IPS-18a (cell line): ENCODE results near the gene CDC42EP4.

ENCODE experiments used
- H3K27ac ChIP-seq: one replicate; pipeline ENCODE4 v1.5.1; 2013; ENCODE audit warnings: low read length
- H3K27me3 ChIP-seq: one replicate; pipeline ENCODE4 v1.6.1; 2013; ENCODE audit warnings: mild to moderate bottlenecking, low read length; ENCODE audit not compliant: control insufficient read depth, insufficient read depth
- H3K36me3 ChIP-seq: one replicate; pipeline ENCODE4 v1.6.1; 2013; ENCODE audit warnings: low read depth, low read length; ENCODE audit not compliant: control insufficient read depth
- H3K4me1 ChIP-seq: one replicate; pipeline ENCODE4 v1.6.1; 2013; ENCODE audit warnings: low read depth, low read length; ENCODE audit not compliant: control insufficient read depth
- H3K4me3 ChIP-seq: one replicate; pipeline ENCODE4 v1.5.1; 2013; ENCODE audit warnings: low read length
- H3K9ac ChIP-seq: one replicate; pipeline ENCODE4 v1.6.1; 2013; ENCODE audit warnings: mild to moderate bottlenecking, low read length, moderate library complexity
- H3K9me3 ChIP-seq: one replicate; pipeline ENCODE4 v1.6.1; 2013; ENCODE audit warnings: low read depth, low read length; ENCODE audit not compliant: control insufficient read depth

The CDC42EP4 gene

DNA sequence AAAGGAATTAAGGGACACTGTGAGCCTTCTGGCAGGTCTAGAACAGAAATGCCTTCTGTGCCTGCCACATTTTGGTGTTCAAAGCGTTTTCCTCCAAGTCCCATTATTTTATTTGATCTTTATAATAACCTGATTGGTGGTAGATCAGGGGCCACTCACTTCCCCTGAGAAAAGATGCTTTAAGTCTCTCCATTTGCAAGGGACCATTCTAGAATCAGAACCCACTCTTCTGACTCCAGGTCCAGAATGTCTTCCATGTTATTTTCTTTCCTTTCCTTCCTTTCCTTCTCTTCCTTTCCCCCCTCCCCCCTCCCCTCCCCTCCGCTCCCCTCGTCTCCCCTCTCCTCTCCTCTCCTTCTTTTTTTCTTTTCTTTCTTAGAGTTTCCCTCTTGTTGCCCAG lies 19.3 kb upstream of the CDC42EP4 start:
- Histone ChIP-seq H3K27me3 (no peaks in the 10 kb centered on the region), H3K4me3 (no peak overlapping the region), H3K9ac (no peak overlapping the region), H3K9me3 (no peaks in the 10 kb centered on the region), H3K36me3 (no peaks in the 10 kb centered on the region), H3K27ac (no peak overlapping the region), H3K4me1 (no peaks in the 10 kb centered on the region)

DNA sequence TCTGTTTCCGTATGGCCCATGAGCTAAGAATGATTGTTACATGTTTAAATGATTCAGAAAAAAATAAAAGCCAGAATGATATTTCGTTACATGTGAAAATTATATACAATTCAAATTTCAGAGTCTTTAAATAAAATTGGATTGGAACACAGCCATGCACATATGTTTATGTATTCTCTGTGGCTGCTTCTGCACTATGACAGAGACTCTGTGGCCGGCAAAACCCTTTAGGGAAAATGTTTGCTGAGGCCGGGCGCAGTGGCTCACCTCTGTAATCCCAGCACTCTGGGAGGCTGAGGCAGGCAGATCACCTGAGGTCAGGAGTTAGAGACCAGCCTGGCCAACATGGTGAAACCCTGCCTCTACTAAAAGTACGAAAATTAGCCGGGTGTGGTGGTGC lies 15.9 kb upstream of the CDC42EP4 start:
- H3K9me3 ChIP-seq, result no peaks in the 10 kb centered on the region
- peaks cover 18% of the 10 kb centered on the region for H3K4me1 ChIP-seq
- no peak overlapping the region for H3K4me3 ChIP-seq
- H3K27me3 ChIP-seq, result no peaks in the 10 kb centered on the region
- H3K27ac ChIP-seq, result no peak overlapping the region
- no peak overlapping the region for H3K9ac ChIP-seq
- no peaks in the 10 kb centered on the region for H3K36me3 ChIP-seq

DNA sequence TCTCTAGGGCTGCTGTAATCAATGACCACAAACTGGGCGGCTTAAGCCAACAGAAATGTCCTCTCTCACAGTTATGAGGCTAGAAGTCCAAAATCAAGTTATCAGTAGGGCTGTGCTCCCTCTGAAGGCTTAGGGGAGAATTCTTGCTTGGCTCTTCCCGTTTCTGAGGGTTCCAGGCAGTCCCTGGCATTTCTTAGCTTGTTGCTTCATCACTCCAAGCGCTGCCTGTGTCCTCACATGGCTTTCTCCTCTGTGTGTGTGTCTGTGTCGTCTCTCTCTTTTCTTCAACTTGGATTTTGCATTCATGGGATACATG lies 13.7 kb upstream of the CDC42EP4 start:
- H3K4me1 ChIP-seq, result peaks cover 18% of the 10 kb centered on the region
- H3K9ac ChIP-seq, result no peak overlapping the region
- H3K36me3 ChIP-seq, result no peaks in the 10 kb centered on the region
- H3K27ac ChIP-seq, result no peak overlapping the region
- H3K27me3 ChIP-seq, result no peaks in the 10 kb centered on the region
- no peaks in the 10 kb centered on the region for H3K9me3 ChIP-seq
- H3K4me3 ChIP-seq, result no peak overlapping the region

DNA sequence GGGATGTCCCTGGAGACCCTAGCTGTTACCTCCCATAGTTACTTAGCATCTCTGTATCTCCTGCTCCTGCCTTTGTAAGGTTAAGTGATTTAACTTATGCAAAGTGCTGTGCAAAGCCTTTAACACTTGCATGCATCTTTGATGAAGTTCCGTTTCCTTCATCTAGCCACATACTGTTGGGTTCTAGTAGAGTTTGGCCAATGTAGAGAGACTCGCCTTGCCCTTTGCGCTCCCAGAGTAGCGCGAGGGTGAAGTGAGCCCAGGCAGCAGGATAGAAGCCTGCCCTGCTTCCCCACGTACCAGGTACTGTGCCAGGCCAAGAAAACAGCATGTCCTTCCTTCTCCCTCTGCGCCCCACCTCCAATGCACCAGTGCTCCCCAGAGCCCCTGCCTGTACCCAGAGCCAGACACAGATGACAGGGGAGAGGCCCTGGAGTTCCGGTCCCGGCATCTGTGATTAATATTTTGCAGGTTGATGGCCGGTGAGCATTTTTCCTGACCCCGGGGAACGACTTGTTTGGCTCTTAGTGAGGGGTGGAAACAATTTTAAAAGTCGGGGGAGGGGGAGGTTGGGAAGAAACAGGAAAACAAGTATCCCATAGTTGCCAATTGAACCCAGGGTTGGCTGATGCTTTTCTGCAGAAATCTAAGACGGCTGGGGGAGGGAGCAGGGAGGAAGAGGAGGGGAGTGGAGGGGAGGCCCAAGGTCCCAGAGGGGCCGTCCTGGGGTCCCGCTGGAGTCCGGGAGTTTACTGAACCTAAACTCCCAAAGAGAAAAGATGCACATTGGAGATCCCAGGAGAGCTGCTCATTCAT lies 13.1 kb upstream of the CDC42EP4 start:
- Histone ChIP-seq H3K27me3 (no peaks in the 10 kb centered on the region), H3K36me3 (no peaks in the 10 kb centered on the region), H3K9me3 (no peaks in the 10 kb centered on the region), H3K27ac (no peak overlapping the region), H3K4me3 (no peak overlapping the region), H3K9ac (no peak overlapping the region), H3K4me1 (peaks cover 18% of the 10 kb centered on the region)

DNA sequence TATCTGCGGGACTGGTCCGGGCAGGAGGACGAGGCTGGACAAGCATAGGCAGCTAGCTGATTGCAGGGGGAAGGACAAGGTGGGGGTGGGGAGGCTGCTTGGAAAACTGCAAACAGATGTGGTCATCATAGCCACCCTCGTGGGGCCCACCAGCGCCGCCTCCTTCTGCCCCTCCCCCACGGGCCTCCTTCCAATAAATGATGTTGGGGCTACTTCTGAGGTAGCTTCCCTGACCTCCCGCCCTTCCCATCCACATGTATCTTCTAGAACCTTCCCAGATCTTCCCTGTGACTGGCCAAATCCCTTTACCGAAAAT lies 12.3 kb upstream of the CDC42EP4 start:
- Histone ChIP-seq H3K27ac (no peak overlapping the region), H3K9me3 (no peaks in the 10 kb centered on the region), H3K36me3 (no peaks in the 10 kb centered on the region), H3K4me1 (peaks cover 18% of the 10 kb centered on the region), H3K9ac (no peak overlapping the region), H3K4me3 (no peak overlapping the region), H3K27me3 (no peaks in the 10 kb centered on the region)

DNA sequence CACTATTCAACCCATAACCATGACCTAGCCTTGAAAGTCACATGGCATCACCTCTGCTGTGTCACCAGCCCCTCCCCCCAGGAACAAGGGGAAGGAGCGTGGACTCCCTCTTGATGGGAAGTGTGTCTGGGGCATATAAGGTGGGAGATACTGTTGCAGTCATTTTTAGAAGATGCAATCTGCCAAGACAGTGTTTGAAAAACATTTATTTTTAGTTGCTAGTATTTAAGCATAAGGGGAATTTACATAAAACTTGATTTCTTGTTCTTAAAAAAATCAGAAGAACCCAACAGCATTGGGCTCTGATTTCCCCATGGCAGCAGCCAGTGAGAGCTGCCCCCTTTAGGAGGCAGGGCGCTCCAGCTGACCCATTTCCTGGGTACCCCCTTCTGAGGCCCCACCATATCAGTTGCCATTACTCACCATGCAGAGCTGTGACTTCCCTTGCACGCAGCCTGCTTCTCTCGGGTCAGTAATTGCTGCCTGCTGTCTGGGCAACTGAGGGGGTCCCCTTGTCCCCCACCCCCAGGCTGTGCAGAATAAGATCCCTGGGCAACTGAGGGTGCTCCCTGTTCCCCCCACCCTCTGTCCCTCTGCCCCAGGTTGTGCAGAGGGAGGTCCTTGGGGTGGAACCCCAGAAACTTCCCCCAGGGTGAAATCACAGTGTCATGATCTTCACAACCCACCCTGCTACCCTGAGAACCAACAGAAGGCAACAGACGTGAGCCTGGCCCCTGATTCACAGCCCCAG lies 11.8 kb upstream of the CDC42EP4 start:
- H3K36me3 ChIP-seq, result no peaks in the 10 kb centered on the region
- H3K9me3 ChIP-seq, result no peaks in the 10 kb centered on the region
- no peak overlapping the region for H3K9ac ChIP-seq
- H3K27ac ChIP-seq, result no peak overlapping the region
- H3K4me3 ChIP-seq, result no peak overlapping the region
- H3K27me3 ChIP-seq, result no peaks in the 10 kb centered on the region
- peaks cover 18% of the 10 kb centered on the region for H3K4me1 ChIP-seq

DNA sequence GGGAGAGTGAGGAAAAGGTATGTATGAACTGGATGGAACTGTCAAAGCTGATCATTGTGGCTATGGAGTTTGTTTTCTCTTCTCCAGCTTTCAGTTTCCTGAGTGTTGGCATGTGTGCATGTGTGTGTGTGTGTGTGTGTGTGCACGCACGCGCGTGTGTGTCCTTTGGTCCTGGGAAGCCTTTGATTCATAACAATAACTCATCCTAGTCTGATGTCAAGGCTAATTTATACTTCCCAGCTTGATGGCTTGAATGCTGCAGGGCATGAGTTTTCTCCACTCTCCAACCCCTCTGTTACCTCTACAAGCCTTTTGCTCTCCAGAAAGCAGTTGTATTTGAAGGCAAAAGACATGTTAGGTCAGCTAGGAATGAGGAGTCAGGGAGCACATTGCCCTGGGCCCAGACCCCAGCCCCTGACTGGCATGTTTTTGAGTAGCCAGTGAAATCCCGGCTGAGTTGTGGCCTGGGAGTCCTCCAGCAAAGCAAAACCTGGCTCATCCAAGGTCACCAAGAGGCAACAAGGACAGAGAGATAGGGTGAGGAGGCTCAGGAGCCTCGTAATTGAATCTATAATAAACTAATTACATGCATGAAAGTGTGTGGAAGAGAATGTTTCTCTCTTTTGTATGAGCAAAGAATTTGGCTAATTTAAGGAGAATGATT lies 8.9 kb upstream of the CDC42EP4 start:
- Histone ChIP-seq H3K36me3 (no peaks in the 10 kb centered on the region), H3K9ac (no peak overlapping the region), H3K27me3 (no peaks in the 10 kb centered on the region), H3K4me1 (peaks cover 18% of the 10 kb centered on the region), H3K9me3 (no peaks in the 10 kb centered on the region), H3K27ac (no peak overlapping the region), H3K4me3 (no peak overlapping the region)

DNA sequence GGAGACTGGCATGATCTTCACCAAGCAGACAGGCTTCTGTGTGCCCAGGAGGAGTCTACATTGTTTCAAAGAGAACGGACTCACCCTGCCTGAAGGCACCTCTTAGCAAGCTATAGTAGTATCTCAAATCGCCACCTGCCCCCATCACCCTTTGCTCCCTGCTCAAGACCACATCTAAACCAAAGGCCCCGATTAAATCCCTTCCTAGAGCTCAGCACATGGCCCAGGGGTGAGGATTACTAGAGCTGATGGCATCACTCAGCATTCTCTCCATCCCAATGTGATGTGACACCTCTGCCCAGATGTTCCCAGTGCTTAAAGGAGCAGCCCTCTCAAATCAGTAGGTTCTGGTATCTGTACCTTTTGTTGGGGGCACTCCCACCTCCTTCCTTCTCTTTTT lies 8.0 kb upstream of the CDC42EP4 start:
- no peaks in the 10 kb centered on the region for H3K36me3 ChIP-seq
- H3K27me3 ChIP-seq, result no peaks in the 10 kb centered on the region
- no peak overlapping the region for H3K4me3 ChIP-seq
- no peak overlapping the region for H3K9ac ChIP-seq
- peaks cover 8% of the 10 kb centered on the region for H3K4me1 ChIP-seq
- H3K9me3 ChIP-seq, result no peaks in the 10 kb centered on the region
- H3K27ac ChIP-seq, result no peak overlapping the region

DNA sequence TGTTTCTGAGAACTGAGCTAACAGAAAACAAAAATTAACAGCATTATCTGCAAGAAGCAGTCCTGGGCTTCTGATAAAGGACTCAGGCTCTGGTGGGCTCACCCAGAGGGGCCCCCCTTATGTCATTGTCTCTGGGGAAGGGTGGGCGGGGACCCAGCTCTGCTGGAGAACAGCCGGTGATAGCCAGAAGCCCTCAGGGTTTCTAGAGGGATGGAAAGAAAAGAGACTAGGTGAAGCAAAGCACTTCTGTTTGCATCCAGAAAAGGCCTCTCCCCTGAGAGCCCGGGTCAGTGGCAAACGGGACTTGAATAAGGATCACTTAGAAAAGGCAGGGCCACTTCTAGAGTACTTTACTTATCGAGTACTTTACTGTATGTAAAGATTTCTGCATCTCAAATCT lies 7.0 kb upstream of the CDC42EP4 start:
- Histone ChIP-seq H3K27me3 (peaks cover 5% of the 10 kb centered on the region), H3K36me3 (no peaks in the 10 kb centered on the region), H3K4me1 (no peaks in the 10 kb centered on the region), H3K9me3 (no peaks in the 10 kb centered on the region), H3K9ac (no peak overlapping the region), H3K27ac (no peak overlapping the region), H3K4me3 (no peak overlapping the region)

DNA sequence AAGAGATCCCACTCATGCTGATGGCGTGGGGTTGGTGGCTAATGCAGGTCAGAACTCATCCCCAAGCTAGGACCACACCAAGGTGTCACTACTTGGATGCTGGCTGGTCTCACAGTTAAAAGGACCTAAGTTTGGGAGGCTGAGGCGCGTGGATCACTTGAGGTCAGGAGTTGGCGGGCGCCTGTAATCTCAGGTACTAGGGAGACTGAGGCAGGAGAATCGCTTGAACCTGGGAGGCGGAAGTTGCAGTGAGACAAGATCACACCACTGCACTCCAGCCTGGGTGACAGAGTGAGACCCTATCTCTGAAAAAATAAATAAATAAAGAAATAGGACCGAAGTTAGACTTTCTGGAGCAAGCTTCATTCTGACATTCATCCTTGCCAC lies 6.6 kb upstream of the CDC42EP4 start:
- Histone ChIP-seq H3K27ac (no peak overlapping the region), H3K9ac (no peak overlapping the region), H3K36me3 (no peaks in the 10 kb centered on the region), H3K9me3 (no peaks in the 10 kb centered on the region), H3K27me3 (peaks cover 7% of the 10 kb centered on the region), H3K4me1 (peaks cover 1% of the 10 kb centered on the region), H3K4me3 (no peak overlapping the region)

DNA sequence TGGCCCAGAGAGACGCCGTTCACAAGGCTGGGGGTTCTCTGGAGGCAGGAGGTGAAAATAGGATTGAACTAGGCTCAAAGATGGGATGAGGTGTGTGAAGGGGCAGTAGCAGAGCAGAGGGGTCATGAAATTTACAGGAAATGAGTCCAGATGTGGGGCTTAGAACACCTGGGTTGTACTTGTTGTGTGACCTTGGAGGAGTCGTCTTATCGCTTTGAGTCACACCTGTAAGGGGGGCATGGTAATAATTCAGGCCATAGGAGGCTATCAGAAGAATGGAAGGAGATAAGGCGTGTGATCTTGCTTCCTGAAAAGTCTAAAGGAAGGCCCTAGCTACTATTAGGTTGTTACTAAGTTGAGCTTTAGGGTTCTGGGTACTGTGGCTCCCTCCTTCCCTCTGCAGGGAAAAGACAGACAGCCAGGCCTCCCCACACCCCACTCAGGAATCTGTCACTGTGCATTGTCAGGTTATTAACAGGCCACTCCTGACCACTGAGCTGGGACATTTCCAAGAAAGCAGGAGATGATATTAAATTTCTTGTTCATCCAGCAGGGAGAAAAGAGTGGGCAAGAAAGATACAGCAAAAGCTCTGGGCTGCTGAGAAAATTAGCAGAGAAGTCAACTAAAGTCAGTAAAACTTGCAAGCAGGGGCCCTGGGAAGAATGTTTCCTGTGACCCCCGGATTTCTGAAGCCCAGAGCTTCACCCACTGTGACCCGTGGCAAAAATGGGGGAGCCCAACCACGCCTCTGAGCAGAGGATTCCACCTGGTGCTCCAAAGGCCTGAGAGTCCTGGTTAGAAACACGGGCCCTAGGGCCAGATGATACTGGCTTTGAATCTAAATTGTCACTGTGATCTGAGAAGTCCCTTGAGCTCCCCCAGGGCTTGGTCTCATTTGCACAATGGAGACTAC lies 6.0 kb upstream of the CDC42EP4 start:
- Histone ChIP-seq H3K4me1 (peaks cover 5% of the 10 kb centered on the region), H3K36me3 (no peaks in the 10 kb centered on the region), H3K27me3 (peaks cover 12% of the 10 kb centered on the region), H3K9ac (no peak overlapping the region), H3K9me3 (no peaks in the 10 kb centered on the region), H3K27ac (no peak overlapping the region), H3K4me3 (no peak overlapping the region)
